ENCODE measurements around the gene EML3.
"Not testable (repeated sequence)": the region's sequence is repeated elsewhere in the genome, so short reads cannot be mapped to it uniquely, and the experiment has no call there.

DNA sequence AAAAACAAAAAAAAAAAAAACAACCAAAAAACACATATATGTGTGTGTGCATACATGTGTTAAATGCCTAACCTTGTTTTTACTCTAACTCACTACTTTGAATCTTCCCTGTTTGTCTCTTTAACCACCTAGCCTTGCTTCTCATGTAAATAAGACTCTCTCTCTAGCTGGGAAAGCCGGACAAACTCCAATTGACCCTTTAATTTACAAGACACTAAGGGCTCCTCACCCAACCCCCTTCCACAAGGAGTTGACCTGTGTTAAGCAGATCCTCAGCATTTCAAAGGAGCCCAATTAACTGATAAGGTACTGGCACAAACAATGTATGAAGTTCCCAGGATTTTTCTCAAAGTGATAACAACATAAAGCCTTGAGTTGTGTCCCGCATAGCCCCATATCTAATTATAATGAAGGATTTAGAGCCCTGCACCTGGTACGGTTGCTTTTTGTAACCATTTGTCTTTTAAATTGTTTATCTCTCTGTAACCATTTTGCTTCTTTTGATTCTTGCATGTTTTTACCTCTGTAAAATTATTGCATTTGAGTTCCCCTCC lies 50.8 kb downstream of the EML3 start:
- TF ChIP-seq GLIS3 (CRISPR knock-in tag; IDR thresholded peaks at IDR 0.05); ZFP30 (CRISPR knock-in tag; IDR thresholded peaks at IDR 0.05); ISL1 (CRISPR knock-in tag; IDR thresholded peaks at IDR 0.05); OSR1 (CRISPR knock-in tag; IDR thresholded peaks at IDR 0.05); CSDC2 (CRISPR knock-in tag; IDR thresholded peaks at IDR 0.05); SNAI2 (CRISPR knock-in tag; IDR thresholded peaks at IDR 0.05); ARNTL (CRISPR knock-in tag; IDR thresholded peaks at IDR 0.05; ENCODE audit: borderline replicate concordance, low read depth); PPARA (CRISPR knock-in tag; IDR thresholded peaks at IDR 0.05; ENCODE audit: borderline replicate concordance); RARB (CRISPR knock-in tag; IDR thresholded peaks at IDR 0.05); BACH2 (CRISPR knock-in tag; IDR thresholded peaks at IDR 0.05; ENCODE audit: borderline replicate concordance); POU6F1 (CRISPR knock-in tag; IDR thresholded peaks at IDR 0.05; ENCODE audit: borderline replicate concordance, low read depth): not testable (repeated sequence)
- TF ChIP-seq, protein P1, sequence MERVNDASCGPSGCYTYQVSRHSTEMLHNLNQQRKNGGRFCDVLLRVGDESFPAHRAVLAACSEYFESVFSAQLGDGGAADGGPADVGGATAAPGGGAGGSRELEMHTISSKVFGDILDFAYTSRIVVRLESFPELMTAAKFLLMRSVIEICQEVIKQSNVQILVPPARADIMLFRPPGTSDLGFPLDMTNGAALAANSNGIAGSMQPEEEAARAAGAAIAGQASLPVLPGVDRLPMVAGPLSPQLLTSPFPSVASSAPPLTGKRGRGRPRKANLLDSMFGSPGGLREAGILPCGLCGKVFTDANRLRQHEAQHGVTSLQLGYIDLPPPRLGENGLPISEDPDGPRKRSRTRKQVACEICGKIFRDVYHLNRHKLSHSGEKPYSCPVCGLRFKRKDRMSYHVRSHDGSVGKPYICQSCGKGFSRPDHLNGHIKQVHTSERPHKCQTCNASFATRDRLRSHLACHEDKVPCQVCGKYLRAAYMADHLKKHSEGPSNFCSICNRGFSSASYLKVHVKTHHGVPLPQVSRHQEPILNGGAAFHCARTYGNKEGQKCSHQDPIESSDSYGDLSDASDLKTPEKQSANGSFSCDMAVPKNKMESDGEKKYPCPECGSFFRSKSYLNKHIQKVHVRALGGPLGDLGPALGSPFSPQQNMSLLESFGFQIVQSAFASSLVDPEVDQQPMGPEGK (CRISPR knock-in tag; IDR thresholded peaks at IDR 0.05; ENCODE audit: borderline replicate concordance) = not testable (repeated sequence)
- TF ChIP-seq, protein P2, sequence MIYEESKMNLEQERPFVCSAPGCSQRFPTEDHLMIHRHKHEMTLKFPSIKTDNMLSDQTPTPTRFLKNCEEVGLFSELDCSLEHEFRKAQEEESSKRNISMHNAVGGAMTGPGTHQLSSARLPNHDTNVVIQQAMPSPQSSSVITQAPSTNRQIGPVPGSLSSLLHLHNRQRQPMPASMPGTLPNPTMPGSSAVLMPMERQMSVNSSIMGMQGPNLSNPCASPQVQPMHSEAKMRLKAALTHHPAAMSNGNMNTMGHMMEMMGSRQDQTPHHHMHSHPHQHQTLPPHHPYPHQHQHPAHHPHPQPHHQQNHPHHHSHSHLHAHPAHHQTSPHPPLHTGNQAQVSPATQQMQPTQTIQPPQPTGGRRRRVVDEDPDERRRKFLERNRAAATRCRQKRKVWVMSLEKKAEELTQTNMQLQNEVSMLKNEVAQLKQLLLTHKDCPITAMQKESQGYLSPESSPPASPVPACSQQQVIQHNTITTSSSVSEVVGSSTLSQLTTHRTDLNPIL (CRISPR knock-in tag; IDR thresholded peaks at IDR 0.05; ENCODE audit: low read depth) = not testable (repeated sequence)

Data from SK-N-SH treated with all-trans-retinoic acid at 6 μM for 48 hours (cell line).